NCI-H2171 treated with DMSO at 0.1 percent for 48 hours (cell line): ENCODE results near the gene TSPAN9.
A peak's percentile ranks its signal among the peaks of the same experiment; 100 is the strongest.

Experiments
- DNase-seq: peaks from one replicate; lab custom pipeline; 2025; lab: John Stamatoyannopoulos, UW

Gene TSPAN9

DNA sequence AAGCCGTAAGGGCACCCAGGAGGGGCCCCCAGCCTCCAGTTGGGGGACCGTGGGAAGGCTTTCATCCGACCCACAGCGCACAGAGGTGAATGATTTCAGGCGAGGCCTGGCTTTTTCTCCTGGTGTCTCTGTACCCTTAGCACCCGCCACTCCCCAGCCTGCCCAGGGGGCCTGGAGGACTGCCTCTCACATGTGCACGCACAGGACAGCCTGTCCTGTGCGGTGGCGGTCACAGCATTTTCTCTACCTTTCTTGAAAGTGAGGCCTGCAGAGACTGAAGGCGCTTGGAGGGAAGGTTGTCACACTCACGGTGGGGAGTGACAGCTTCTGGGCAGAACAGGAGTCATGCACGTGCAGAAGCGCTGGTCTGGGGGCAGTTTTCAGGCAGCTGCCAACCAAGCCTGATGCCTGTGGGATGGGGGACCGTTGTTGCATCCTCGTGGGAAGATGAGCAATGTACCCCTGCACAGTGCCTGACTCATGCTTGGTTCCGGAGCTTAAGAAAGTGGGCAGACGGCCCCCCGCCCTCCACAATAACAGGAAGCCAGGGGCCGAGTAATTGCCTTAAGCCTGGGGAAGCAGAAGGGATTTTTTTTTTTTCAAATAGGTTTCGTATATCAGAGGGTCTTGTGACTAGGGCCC is 148.1 kb downstream of the TSPAN9 start:
- DNase-seq: no peak

DNA sequence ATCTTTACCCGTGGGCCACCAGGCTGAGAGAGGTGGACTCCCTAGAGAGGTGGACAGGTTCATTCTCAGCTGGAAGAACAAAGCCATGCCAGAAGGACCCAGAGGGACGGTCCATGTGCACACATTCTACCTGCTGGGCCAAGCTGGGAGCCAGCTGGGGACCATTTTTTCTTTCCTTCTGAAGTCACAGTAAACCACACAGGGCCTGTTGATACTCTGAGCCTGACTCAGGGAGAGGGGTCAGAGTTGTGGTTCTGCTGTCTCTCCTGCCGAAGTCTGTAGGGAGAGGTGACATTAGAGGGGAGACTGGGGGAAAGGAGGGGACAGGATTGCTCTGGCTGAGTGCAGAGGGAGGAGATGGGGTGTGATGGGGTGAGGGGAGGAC is 148.6 kb downstream of the TSPAN9 start:
- DNase-seq: peak; percentile 78

DNA sequence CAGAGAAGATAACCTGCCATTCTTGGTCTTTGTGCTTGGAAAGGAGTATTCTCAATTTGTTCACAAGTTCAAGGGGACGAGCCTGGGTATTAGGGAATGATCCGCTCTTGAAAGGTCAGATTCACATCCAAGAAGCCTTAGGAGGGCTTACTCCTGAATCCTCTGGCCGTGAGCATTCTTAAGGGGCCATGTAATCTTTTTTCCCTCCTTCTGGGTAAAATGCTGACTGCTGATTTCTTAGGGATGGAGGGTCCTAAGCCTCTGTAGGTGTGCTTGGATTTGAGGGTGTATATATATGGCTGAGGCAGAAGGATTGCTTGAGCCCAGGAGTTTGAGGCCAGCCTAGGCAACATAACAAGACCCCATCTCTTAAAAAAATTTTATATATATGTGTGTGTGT is 149.1 kb downstream of the TSPAN9 start:
- no peak for DNase-seq

DNA sequence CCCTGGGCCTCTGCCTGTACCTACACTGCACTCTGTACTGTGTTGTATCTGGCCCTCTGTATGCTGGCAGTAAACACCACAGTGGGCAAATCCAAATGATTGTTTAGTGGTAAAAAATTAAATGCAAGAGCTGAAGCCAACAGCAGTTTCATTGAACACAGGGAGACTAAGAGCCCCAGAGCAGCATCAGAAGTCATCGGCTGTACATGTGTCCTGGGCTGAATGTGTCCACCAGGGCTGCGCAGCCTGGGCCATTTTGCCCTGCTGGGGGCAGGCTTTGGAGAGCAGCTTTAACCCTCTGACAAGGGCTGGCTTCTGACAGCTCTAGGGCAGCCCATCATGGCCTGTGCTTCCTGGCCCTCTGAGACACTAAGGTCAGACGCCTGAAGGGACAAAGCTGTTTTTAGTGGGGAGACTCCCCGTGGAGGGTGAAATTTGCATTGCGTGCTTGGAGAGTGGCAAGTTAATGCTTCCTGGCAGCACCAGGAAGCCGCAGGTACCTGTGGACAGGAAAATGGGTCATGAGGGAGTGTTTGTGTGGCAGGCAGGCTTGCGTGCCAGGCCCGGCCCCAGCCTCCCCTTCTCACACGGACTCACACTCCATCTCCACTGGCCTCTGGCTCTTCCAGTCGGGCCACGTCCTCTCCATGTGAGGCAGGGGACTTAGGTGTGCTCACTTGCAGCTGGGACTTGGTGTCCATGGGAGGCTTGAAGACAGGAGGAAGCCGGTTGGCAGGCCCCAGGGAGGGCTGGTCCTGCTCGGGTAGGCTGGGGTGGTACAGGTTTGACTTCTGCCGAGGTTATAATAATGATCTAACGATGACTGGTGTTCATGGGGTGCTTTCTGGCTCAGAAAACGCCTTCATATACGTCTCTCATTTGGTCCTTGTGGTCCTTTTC is 150.1 kb downstream of the TSPAN9 start:
- no peak for DNase-seq

DNA sequence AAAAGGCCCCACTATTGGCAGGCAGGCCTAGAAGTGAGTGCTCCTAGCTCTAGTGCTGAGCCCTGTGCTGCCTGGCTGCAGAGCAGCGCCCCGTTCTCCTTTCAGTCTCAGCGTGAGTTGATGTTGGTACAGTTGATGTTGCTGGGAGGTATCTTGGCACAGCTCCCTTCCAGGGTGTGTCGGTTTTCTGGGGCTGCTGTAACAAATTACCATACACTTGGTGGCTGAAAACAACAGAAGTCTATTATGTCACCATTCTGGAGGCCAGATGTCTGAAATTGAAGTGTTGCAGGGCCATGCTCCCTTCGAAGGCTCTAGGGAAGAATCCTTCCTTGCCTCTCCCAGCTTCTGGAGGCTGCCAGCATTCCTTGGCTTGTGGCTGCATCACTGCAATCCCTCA is 151.4 kb downstream of the TSPAN9 start:
- peak; percentile 91 for DNase-seq

DNA sequence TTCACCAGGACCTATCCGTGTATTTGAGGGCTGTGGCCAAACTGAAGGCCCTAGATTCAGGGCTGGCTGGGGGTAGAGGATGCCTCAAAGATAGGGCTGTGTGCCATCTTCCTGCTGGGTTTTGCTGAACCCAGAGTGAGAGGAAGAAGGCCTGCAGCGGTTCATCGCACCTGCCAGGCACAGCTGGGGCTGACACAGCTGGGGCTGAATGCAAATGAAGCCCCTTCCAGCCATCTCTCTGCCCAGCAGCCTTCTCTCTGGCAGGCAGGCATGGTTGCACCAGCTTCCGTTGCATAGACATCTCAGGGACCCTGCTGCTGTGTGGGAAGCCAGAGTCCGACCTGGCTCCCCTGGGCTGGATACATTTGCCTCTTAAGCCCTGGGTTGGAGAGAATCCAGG is 152.4 kb downstream of the TSPAN9 start:
- DNase-seq: no peak

DNA sequence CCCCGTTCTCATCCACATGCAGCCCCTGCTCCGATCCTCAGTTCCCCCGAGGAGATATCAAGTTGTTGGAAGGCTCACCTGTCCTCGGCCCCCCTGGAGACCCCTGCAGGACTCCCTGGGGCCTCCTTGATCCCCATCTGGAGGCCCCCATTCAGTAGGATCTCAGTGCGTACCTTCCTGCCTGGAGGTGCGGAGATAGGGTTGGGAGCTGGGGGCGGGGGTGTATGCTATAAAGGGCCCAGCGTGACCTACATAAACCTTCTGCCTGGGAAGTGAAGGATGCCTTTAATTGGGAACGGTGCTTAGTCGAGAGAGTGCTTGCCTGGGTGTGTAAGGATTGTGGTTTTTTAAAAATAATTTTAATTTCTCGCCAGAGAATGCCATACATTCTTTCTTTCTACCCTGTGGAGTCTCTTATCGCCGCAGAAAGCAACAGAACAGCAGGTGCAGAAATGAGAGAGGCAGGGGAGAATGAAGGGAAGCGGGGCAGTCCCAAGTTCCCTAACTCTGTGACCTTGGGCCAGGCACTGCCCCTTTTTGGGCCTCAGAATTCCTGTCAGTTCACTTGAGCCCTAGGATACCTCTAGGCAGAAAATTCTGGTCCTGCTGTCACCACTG is 153.7 kb downstream of the TSPAN9 start:
- peak; percentile 53 for DNase-seq

DNA sequence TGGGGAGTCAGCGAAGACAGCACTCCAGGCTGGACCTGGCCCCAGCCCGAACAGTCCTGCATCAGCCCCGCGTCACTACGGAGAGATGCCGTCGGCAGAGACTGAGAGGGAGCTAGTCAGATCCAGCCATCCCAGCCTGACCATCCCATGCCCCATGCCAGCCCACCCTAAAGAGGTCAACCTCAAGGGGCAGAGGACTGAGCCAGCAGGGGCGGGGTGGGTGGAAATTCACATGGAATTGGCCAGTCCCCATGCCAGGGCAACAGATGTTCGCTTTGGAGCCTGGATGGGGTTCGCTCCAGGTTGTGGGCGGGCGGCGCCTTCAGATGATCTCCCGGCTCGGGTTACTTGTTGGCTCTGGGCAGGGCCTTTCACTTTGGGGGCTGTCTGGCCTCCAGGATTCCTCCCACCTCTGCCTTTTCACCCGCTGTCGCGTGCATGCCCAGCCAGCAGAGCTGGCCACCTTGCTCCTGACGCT is 154.3 kb downstream of the TSPAN9 start:
- DNase-seq: peak; percentile 91

DNA sequence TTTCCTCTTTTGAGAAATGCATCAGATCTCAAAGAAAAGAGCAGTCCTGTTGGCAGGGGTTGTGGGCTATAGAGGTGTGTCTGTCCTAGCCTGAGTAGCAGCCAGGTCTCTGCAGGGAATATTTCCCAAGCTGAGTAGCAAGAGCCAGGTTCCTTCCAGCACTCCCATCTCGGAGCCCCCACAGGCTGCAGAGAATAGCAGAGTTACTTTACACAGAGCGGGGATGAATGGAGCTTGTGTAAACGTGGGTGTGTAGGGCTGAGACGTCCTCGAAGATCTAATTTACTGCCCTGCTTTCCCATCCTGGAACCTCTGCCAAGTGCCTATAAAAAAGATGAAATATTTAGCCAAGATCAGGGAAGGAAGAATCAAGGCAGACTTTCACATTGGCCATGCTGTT is 156.6 kb downstream of the TSPAN9 start:
- DNase-seq: peak; percentile 23

DNA sequence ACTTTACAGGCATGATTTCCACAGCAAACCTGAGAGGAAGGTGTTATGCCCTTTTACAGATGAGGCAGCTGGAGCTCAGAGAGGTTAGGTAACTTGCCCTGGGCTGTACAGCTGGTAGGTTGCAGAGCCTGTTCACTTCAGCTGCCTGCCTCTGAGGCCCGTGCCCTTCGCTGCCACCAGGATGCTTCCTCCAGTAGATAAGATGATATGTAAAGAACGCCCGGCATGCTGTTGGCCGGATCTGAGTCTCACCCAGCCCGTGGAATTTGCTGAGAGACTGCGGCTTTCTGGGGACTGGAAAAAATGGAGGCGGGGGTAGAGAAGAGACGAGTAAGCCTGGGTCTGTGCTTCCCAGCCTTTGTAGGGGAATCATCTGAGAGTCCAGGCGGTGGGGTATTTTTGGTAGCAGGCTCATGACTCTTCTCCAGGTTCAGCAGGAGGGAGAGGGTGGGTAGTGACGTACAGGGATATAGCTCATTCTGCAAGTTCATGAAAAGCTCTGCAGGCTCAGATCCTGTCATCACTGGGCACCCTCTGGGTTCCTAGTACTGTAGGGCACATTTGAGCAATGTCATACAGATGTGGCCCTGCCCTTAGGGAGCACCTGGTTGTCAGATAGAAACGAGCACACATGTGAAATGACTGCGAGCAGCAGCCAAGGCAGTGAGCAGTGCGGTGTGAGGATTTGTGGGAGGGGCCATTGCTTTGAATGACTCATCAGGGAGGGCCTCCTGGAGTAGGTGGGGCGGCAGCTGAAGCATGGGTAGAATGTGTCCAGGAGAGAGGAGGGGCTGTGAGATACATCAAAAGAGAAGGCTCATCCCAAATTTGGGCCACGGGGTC is 159.4 kb downstream of the TSPAN9 start:
- peak; percentile 71 for DNase-seq

DNA sequence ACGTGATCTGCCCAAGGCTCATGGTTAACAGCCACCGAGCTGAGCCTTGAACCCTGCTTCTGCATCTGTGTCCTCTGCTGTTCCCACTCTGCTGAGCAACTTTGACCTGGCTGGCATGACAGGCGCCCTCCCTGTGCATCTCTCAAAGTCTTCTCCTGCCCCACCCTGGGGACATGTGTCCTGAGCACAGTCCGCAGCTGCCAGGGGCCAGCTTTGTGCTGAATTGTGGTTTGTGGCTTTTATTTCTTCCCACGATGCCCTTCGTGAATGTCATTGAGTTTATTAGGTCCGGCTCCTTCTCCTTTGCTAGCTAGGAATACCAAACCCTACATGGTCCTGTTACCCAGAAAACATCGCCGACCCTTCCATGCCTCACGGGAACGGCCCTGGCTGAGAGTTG is 161.0 kb downstream of the TSPAN9 start:
- DNase-seq: no peak

DNA sequence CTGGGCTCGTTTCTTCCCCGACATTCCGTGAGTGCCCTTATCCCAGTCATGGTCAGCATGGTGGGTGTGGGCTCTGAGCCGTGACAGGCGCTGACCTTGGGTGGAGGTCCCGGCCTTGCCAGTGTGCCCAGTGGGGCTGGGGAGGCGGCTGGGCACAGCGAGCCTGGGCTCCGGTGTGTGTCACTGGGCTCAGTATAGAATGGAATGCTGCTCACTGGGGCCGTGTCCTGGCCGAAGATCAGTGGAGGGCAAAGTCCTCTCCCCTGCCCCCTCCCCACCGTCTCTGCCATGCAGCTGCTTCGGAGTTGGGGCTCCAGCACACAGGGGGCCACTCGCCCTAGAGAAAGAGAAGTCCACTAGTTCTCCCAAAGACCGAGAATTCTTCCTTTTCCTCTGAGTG is 164.4 kb downstream of the TSPAN9 start:
- no peak for DNase-seq

DNA sequence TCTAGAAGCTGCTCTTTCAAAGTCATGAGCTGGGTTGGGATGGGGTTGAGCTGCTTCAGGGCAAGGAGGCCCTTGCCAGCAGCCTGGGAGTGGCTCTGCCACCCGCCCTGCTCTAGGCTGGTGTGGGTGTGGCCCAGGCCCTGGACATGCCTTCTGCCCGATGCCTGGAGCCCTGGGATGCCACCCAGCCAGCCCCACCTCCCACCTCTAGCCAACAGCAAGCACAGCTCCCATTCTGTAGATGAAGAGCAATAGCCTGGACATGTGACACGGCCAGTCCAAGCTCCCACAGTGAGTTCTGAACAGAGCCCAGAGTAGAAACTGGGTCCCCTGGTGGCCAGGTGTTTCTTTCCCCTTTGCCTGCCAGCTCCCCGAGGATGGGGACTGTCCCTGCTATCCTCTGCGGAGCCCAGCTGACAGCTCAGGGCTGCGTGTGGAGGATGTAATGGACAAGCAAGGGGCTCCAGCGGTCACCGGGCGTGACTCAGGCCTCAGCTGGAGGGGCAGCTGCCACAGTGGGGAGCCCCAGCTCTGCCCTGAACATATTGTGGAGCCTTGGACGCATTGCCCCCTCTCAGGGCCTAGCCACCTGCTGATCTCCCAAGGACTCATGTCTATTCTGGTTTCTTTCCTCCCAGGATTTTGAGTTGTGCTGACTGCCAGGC is 165.2 kb downstream of the TSPAN9 start:
- no peak for DNase-seq

DNA sequence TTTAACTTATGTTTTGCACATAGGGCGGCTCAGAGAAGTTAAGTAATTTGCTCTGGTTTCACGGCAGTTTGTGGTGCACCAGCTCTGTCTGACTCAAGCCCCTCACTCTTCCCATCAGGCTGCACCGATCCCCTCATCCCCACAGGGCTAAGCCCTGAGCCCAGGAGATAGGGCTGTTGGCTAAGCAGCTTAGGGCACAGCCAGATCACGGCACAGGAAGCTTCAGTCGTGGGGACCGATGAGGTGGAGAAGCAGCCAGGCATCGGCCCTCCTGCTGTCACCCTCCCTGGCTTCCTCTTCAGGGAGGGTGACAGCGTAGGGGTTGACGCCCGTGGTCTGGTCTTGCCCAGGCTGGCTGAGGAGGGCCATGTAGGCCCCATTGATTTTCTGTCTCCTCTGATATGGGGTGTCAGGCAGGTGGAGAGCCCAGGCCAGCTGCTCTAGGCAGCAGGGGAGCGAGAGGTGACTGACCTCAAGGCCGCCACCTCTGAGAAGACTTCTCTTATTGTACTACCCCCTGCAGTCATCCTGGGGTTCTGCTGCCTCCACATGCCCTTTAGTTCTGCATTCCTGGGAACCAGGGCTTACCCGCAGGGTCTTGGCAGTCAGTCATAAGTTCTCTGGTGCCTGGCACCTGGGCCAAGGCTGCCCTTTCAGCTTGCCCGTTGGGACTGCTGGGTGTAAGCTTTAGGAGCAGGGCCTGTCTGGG is 166.4 kb downstream of the TSPAN9 start:
- no peak for DNase-seq

DNA sequence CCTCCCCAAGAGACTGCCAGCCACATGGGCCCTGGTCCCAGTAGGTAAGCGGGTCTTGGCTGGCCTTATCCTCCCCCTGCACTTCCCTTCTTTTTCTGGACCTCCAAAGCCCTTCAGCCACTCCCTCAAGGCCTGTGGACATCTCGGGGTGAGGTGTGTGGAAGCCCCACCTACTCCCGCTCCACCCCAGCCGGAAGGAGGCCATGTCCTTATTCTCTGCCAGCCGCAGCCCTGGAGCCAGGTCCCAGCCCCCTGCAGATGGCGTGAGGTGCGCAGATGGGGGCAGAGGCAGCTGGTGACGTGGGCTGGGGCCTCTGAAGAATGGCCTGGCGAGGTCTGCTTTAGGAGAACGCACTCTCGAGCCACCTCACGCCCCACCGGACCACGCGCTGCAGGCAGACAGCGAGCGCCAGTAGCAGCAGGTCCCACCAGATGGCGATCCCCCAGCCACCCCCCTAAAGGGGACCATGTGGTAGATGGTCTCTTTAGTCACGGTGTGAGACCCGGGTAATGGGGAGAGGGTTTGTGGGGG is 167.1 kb downstream of the TSPAN9 start:
- peak; percentile 68 for DNase-seq

DNA sequence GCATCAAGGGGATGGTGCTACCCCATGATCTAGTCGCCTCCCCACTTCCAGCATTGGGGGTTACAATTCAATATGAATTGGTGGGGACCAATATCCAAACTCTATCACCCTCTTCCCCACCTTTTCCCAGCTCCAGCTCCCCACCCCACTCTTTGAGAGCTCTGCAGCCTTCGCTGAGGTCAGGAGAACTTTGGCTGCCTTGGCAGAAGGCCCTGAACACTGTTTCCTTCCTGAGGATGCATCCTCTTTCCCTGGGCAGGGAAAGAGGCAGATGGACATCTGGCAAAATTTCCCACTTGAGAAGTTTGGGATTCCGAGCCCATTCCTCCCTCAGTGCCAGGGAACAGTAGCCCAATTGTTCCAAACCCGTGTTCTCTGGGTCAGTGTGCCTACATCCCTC is 169.1 kb downstream of the TSPAN9 start:
- DNase-seq: no peak

DNA sequence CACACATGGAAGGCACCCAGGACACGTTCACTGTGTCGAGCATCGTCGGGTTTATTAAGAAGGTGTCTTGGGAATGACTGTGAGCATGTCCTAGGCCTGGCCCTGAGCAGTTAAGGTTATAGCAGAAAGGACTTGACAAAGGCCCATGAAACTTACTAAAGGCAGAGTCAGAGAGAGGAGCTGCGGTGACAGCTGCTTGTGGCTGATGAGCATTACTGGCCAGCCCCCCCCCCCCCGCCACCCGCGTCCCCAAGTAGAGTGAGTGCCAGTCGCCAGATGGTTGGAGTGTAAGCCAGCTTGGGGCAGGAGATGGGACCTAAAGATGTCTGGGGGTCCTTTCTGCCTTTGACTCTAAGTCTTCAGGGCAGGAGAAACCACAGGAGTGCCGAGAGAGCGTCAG is 169.9 kb downstream of the TSPAN9 start:
- DNase-seq: peak; percentile 33

DNA sequence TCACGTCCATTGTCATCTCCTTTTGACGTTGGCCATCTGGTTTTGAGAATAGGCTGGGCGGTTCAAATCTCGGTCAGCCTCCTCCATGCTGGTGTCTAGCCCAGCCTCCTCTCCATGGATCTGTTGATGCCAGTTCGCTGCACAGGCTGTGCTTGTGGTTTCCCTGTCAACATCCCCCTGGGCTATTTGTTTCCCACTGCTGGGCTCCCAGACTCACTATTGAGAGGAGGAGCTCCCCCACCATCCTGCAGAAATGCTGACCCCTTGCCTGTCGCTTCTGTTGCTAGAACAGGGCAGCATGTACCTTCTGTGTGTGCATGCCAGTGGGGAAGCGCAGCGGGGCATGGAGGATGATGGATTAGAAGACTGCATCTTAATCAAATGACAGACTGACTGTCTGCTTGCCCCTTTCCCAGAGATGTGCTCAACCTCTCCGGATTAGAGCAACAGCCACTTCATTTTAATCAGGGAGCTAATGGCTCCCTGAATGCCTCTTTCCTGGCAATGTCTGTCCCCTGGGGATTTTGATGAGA is 170.5 kb downstream of the TSPAN9 start:
- peak; percentile 52 for DNase-seq

DNA sequence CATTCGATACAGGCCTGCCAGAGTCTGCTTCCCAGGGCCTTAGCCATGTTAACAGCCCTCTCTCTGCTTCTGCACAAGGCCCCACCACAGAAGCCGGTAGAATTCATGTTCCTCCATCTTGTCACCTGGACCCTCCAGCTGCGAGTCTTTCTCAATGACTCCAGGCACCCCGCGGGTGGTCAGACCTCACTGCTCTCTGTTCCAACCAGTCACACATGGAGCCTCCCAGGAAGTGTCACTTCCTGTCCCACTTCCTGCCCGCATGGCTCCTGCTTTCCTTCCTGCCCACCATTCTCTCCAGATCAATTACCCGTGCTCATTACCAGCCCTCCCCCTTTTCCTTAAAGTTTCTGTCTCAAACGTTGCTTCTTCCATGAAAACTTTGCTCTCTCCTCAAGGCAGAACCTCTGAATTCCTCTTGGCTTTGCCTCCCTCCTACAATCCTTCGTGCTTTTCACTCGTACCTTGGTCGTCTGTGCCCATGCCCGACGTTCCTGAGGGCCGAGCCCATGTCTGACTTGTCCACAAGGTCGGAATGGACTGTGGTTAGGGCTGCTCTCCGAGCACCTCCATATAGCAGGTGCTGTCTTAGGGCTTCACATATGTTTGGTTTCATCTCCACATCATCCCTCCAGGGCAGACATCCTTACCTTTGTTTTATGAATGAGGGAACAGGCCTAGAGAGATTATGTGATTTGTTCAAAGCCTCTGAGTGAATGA is 172.1 kb downstream of the TSPAN9 start:
- DNase-seq: no peak

DNA sequence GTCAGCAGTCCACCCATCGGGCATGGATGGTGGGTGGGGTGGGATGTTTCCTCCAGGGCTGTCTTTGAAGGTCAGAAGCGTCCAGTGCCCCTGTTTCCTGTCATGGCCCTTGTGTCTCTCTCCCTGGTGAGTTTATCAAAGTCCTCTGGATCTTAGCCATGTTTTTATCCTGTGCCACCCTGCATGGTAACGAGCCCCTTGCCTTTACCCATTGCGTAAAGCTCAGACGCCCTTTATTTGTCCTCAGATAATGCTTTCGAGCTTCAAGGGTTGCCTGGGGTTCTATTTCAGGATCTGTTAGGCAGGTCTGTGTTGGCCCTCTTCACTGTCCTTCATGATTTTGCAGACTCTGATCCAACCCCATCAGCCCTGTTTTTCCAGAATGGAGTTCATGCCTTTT is 172.9 kb downstream of the TSPAN9 start:
- no peak for DNase-seq
